ENCODE data around the gene ARHGAP26.

GRCh38 chr5:142777850-142778249, 7.7 kb downstream of the ARHGAP26 start:
- no peak for TF ChIP-seq EP300 (IDR thresholded peaks at IDR 0.05; ENCODE audit: low read depth)
- no peak for TF ChIP-seq CTCF (IDR thresholded peaks at IDR 0.05)
